Hematopoietic multipotent progenitor cell treated with erythropoietin and hydrocortisone succinate and interleukin-3 and kit ligand, for 4 days (in vitro differentiated cells): ENCODE results near the gene TRIM37.
"Not testable (repeated sequence)": the region's sequence is repeated elsewhere in the genome, so short reads cannot be mapped to it uniquely, and the experiment has no call there.

Experiments
- DNase-seq: peaks from one replicate; pipeline ENCODE4 v3.0.0-alpha.2; 2015

The TRIM37 gene

GRCh38 chr17:59106463-59107305 lies at the start of gene TRIM37:
Gene TRIM37 (minus strand): TSS chr17:59106880. CDS start chr17:59106461, 419 bp downstream.
- peak; percentile 99 for DNase-seq

DNA sequence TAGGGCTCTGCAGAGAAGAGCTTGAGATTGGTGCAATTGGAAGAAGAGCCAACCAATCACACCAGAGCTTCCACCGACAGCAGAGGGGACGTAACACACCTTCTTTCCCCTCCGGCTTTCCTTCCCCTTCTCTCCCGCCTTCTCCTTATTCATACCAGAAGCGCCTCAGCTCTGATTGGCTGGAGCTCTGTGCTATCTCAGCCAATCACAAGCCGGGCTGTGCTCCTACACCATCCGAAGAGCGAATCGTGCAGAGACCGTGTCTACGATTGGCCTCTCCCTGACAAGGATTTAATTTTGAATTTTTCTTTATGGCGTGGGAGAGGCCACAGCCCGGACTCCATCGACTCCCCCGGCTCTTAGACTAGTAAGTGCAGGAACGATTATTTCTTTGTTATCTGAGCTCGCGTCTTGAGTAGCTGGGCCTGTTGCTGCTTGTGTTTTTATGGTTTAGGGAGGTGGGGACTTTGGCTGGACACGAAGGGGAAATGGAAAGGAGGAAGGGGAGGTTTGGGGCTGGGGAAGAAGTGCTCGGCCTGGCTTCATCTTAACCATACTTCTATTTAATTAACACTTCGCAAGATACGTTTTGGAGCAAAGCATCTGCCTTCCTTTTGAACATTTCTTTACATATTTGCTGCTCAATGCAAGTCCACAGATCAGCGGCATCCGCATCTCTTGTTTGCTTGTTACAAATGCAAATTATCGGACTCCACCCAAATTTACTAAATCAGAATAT lies 48.9 kb upstream of the TRIM37 start, which contains the start of gene PRR11:
Gene PRR11 (plus strand): TSS at position 308 of the 739 bp plus-strand sequence. CDS start 14,007 bp downstream, outside the sequence.
- no peak for DNase-seq

- peak; percentile 100 for DNase-seq
Measured at GRCh38 chr17:59154721-59155438, 48.2 kb upstream of the TRIM37 start, which contains the start of gene SKA2. Gene SKA2 (minus strand): TSS chr17:59155186. CDS start chr17:59155163, 23 bp downstream.

GRCh38 chr17:59154292-59154720 lies 47.6 kb upstream of the TRIM37 start:
- peak; percentile 65 for DNase-seq

GRCh38 chr17:59152925-59153324 lies 46.2 kb upstream of the TRIM37 start:
- DNase-seq, result no peak

GRCh38 chr17:59151591-59151990 lies 44.9 kb upstream of the TRIM37 start:
- no peak for DNase-seq

DNA sequence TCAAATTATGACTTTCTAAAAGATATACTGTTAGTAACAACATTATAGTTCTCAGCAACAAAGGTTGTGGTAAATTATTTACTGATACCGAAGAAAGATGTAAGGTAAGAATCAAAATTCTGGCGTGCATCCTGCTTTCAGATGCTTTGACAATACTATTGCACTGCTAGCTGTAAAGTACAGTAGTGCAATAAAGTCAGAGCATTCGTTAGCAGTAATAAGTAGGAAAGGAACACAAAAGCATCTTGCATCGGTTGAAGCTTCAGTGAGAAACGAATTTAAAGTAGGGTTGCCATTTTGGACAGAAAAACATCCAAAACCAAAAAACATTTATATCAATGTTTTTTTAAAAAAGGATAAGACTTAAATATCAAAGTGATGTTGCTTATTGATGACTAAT lies 44.3 kb upstream of the TRIM37 start:
- no peak for DNase-seq

DNA sequence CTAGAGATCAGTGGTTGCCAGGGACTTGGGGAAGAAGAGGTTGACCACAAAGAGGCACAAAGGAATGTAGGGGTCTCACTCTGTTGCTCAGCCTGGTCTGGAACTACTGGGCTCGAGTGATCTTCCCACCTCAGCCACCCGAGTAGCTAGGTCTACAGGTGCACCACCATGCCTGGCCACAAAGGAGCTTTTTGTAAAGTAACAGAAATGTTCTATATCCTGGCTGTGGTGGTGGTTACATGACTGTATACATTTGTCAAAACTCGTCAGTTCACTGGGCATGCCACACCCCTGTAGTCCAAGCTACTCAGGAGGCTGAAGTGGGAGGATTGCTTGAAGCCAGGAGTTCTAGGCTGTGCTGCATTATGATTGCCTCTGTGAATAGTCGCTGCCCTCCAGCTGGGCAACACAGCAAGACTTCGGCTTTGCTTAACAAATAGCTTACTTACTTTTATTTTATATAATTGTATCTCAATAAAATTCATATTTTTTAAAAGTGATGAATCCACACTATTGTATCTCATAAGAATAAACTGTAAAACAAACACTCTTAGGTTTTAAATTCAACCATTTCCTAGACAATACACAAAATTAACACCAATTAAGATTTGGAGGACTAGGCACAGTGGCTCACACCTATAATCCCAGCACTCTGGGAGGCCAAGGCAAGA lies 43.3 kb upstream of the TRIM37 start:
- DNase-seq, result peak; percentile 42

DNA sequence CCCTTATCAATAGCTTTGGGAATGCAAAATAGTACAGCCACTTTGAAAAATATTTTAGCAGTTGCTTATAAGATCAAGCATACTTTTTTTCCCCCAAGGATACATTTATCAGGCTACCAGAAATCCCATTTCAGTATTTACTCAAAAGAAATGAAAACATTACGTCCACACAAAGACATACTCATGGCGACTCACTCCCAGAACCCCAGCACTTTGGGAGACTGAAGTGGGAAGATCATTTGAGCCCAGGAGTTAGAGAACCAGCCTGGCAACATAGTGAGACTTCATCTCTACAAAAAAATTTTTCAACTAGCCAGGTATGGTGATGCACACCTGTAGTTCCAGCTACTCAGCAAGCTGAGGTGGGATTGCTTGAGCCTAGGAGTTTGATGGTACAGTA lies 42.4 kb upstream of the TRIM37 start:
- DNase-seq, result no peak

DNA sequence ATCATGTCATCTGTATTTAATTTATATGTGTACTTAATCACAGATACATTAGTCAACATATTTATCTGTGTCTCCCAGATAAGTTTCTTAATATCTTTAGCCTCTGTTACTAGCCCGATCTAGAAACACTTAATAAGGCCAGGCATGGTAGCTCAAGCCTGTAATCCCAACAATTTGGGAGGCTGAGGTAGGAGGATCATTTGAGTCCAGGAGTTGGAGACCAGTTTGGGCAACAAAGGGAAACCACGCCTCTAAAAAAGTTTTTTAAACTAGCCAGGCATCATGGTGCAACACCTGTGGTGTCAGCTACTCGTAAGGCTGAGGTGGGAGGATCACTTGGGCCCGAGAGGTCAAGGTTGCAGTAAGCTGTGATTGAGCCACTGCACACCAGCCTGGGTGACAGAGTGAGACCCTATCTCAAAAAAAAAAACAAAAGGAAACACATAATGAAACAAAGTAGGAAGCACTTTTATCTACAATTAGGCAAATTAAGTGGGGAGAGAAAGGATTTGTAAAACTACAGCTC lies 39.0 kb upstream of the TRIM37 start:
- DNase-seq, result no peak

DNA sequence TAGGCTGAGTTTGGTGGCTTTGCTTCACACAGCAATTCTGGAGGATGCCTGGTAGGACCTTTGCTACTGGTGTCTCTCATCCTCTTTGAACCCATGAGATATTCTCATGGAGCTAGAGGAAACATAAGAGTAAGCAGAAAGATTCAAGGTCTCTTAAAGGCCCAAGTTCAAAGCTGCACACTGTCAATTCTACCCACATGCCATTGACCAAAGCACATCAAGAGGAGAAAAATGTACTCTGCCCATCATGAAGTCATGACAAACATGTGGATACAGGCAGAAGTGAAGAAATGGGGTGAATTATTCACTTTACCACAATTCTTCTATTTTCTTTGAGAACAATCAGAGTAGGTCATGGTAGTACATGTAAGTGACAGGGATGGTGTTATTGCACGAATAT lies 35.2 kb upstream of the TRIM37 start:
- no peak for DNase-seq

- peak; percentile 35 for DNase-seq
Measured at GRCh38 chr17:59139939-59140338, 33.3 kb upstream of the TRIM37 start.

- DNase-seq, result not testable (repeated sequence)
Measured at GRCh38 chr17:59138339-59138738, 31.7 kb upstream of the TRIM37 start.

- DNase-seq, result no peak
Measured at GRCh38 chr17:59131131-59131530, 24.5 kb upstream of the TRIM37 start.

GRCh38 chr17:59129814-59130213 lies 23.1 kb upstream of the TRIM37 start:
- DNase-seq, result no peak

GRCh38 chr17:59126809-59127417 lies 20.2 kb upstream of the TRIM37 start:
- DNase-seq, result no peak

DNA sequence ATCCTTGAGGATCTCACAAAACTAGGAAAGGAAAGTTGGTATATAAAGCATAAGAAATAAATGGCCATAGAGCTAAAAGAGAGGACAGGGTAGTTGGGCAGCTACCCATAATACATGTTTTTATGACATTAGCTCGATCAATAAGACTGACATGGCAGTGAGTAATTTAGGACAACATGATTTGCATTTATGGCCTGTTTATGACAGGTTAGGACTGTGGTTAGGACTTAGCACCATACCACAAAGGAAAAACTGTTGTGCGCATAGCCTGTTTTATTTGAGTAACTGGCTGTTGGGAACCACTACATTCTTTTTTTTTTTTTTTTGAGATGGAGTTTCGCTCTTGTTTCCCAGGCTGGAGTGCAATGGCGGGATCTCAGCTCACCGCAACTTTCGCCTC lies 18.0 kb upstream of the TRIM37 start:
- no peak for DNase-seq

DNA sequence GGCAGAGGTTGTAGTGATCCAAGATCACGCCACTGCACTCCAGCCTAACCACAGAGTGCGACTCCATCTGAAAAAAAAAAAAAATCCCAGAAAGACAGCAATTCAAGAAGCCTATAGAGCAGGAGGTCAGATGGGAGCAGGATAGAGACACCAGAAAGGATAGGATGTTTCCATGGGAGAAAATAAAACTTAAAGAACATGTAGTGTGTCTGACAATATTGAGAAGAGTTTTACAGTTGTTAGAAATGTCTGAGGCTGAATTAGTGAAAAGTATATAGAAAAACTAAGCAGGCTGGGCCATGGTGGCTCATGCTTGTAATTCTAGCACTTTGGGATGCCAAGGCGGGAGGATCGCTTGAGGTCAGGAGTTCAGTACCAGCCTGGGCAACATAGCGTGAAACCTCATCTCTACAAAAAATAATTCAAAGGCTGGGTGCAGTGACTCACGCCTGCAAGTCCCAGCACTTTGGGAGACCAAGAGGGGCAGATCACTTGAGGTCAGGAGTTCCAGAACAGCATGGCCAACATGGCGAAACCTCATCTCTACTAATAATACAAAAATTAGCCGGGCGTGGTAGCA lies 15.3 kb upstream of the TRIM37 start:
- no peak for DNase-seq

GRCh38 chr17:59115474-59115873 lies 8.8 kb upstream of the TRIM37 start:
- no peak for DNase-seq

GRCh38 chr17:59111539-59111938 lies 4.9 kb upstream of the TRIM37 start:
- no peak for DNase-seq

GRCh38 chr17:59110973-59111372 lies 4.3 kb upstream of the TRIM37 start:
- no peak for DNase-seq
